Neuron (in vitro differentiated cells): ENCODE measurements around the gene KLF9.

Experiments
- H2AFZ ChIP-seq: one replicate; pipeline ENCODE4 v1.6.1; 2013; ENCODE audit warnings: low read depth, mild to moderate bottlenecking, inconsistent platforms, low read length, moderate library complexity
- H3K27me3 ChIP-seq: one replicate; pipeline ENCODE4 v1.6.1; 2013; ENCODE audit warnings: low read length; ENCODE audit not compliant: insufficient read depth
- H3K36me3 ChIP-seq: one replicate; pipeline ENCODE4 v1.6.1; 2013; ENCODE audit warnings: low read length; ENCODE audit not compliant: insufficient read depth
- H3K4me1 ChIP-seq: one replicate; pipeline ENCODE4 v1.6.1; 2013; ENCODE audit warnings: low read length; ENCODE audit not compliant: insufficient read depth
- H3K4me3 ChIP-seq: 2 replicates; pipeline ENCODE4 v1.5.1; 2013; ENCODE audit warnings: mild to moderate bottlenecking, low read length, moderate library complexity
- H3K9me3 ChIP-seq: one replicate; pipeline ENCODE4 v1.6.1; 2013; ENCODE audit warnings: low read length

Gene KLF9

GRCh38 chr9:70390933-70391341 is 23.5 kb downstream of the KLF9 start:
- Histone ChIP-seq H3K27me3 (no peaks in the 10 kb centered on the region), H3K4me1 (no peaks in the 10 kb centered on the region)

GRCh38 chr9:70389621-70390266 is 24.7 kb downstream of the KLF9 start:
- H3K4me3 ChIP-seq = no peak overlapping the region
- no peaks in the 10 kb centered on the region for H3K27me3 ChIP-seq
- H3K36me3 ChIP-seq = no peaks in the 10 kb centered on the region
- H3K4me1 ChIP-seq = peaks cover 8% of the 10 kb centered on the region
- H3K9me3 ChIP-seq = no peaks in the 10 kb centered on the region
- no peak overlapping the region for H2AFZ ChIP-seq

More at GRCh38 chr9:70390933-70391341, 23.5 kb downstream of the KLF9 start:
- Histone ChIP-seq H2AFZ (no peak overlapping the region), H3K9me3 (no peaks in the 10 kb centered on the region), H3K36me3 (no peaks in the 10 kb centered on the region), H3K4me3 (no peak overlapping the region)

GRCh38 chr9:70389188-70389587 is 25.3 kb downstream of the KLF9 start:
- Histone ChIP-seq H3K4me3 (no peak overlapping the region), H3K9me3 (no peaks in the 10 kb centered on the region), H3K27me3 (no peaks in the 10 kb centered on the region), H3K4me1 (peaks cover 8% of the 10 kb centered on the region), H3K36me3 (no peaks in the 10 kb centered on the region), H2AFZ (no peak overlapping the region)

- Histone ChIP-seq H3K9me3 (no peaks in the 10 kb centered on the region), H3K4me1 (peaks cover 8% of the 10 kb centered on the region), H3K27me3 (no peaks in the 10 kb centered on the region), H3K36me3 (no peaks in the 10 kb centered on the region), H2AFZ (no peak overlapping the region), H3K4me3 (no peak overlapping the region)
These were observed 26.8 kb downstream of the KLF9 start for GRCh38 chr9:70387663-70388062.

GRCh38 chr9:70385426-70385825 is 29.0 kb downstream of the KLF9 start:
- Histone ChIP-seq H3K27me3 (no peaks in the 10 kb centered on the region), H3K36me3 (no peaks in the 10 kb centered on the region), H2AFZ (no peak overlapping the region), H3K4me1 (peaks cover 8% of the 10 kb centered on the region), H3K4me3 (no peak overlapping the region), H3K9me3 (no peaks in the 10 kb centered on the region)

GRCh38 chr9:70382709-70383605 is 31.5 kb downstream of the KLF9 start:
- H3K4me1 ChIP-seq = peaks cover 8% of the 10 kb centered on the region
- no peaks in the 10 kb centered on the region for H3K36me3 ChIP-seq
- no peak overlapping the region for H2AFZ ChIP-seq
- no peaks in the 10 kb centered on the region for H3K9me3 ChIP-seq
- H3K4me3 ChIP-seq = no peak overlapping the region
- no peaks in the 10 kb centered on the region for H3K27me3 ChIP-seq

- no peaks in the 10 kb centered on the region for H3K27me3 ChIP-seq
- H3K4me1 ChIP-seq = peaks cover 8% of the 10 kb centered on the region
- H3K4me3 ChIP-seq = no peak overlapping the region
- H2AFZ ChIP-seq = no peak overlapping the region
- no peaks in the 10 kb centered on the region for H3K36me3 ChIP-seq
- no peaks in the 10 kb centered on the region for H3K9me3 ChIP-seq
These were observed 32.3 kb downstream of the KLF9 start for GRCh38 chr9:70382046-70382708.

- no peaks in the 10 kb centered on the region for H3K27me3 ChIP-seq
- H3K36me3 ChIP-seq = no peaks in the 10 kb centered on the region
- no peaks in the 10 kb centered on the region for H3K9me3 ChIP-seq
- H3K4me1 ChIP-seq = no peaks in the 10 kb centered on the region
- peak overlapping the region; percentile 46 for H2AFZ ChIP-seq
- H3K4me3 ChIP-seq = no peak overlapping the region
These were observed 39.4 kb downstream of the KLF9 start for GRCh38 chr9:70374962-70375618.

GRCh38 chr9:70367305-70367930 is 47.0 kb downstream of the KLF9 start:
- H3K36me3 ChIP-seq = no peaks in the 10 kb centered on the region
- no peak overlapping the region for H3K4me3 ChIP-seq
- H3K27me3 ChIP-seq = no peaks in the 10 kb centered on the region
- no peaks in the 10 kb centered on the region for H3K9me3 ChIP-seq
- no peak overlapping the region for H2AFZ ChIP-seq
- no peaks in the 10 kb centered on the region for H3K4me1 ChIP-seq

GRCh38 chr9:70363760-70364159 is 50.7 kb downstream of the KLF9 start:
- Histone ChIP-seq H3K4me3 (no peak overlapping the region), H3K36me3 (no peaks in the 10 kb centered on the region), H3K27me3 (no peaks in the 10 kb centered on the region), H3K9me3 (no peaks in the 10 kb centered on the region), H2AFZ (no peak overlapping the region), H3K4me1 (no peaks in the 10 kb centered on the region)

GRCh38 chr9:70362952-70363351 is 51.5 kb downstream of the KLF9 start:
- Histone ChIP-seq H3K4me1 (no peaks in the 10 kb centered on the region), H3K9me3 (no peaks in the 10 kb centered on the region), H3K36me3 (no peaks in the 10 kb centered on the region), H3K27me3 (no peaks in the 10 kb centered on the region), H2AFZ (no peak overlapping the region), H3K4me3 (no peak overlapping the region)

GRCh38 chr9:70355801-70356200 is 58.7 kb downstream of the KLF9 start:
- H2AFZ ChIP-seq = no peak overlapping the region
- H3K9me3 ChIP-seq = no peaks in the 10 kb centered on the region
- H3K27me3 ChIP-seq = no peaks in the 10 kb centered on the region
- no peaks in the 10 kb centered on the region for H3K4me1 ChIP-seq
- H3K36me3 ChIP-seq = peaks cover 12% of the 10 kb centered on the region
- H3K4me3 ChIP-seq = no peak overlapping the region
